ENCODE results near the gene NUTM1.
A peak's percentile ranks its signal among the peaks of the same experiment; 100 is the strongest.

The NUTM1 gene

DNA sequence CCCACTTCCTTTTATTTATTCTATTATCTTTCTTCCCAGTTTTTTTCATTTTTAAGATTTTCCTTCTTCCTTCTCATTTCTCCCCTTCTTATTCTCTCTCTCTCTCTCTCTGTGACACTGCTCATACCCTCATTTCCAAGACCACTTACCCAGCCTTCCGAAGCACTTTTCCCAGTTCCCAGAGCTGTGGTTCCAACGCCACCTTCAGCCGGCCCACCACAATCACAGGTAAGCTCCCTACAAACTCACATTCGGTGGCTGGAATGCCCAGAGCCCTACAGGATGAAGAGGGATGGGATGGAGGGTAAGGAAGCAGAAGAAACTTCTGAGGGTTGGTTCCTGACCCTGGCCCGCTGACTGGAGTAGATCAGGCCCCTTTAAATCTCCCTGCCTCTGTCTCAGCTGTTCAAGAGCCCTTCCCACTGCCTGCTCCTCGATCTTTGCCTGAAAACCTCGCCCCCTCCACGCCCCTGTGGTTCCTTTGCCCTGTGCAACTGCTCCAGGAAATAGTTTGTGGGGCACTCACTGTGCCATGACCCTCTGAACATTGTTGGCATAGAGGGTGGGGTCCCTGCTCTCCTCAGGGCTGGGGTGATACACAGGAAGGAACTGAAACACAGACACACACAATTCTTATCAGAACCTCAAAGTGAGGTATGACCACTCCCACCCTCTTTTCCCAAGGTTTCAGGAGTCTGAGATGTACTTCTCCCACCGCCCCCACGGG lies 19.1 kb downstream of the NUTM1 start:
- Histone ChIP-seq H3K36me3 (replicated peaks) (peaks cover 41% of the 10 kb centered on the region), H3K4me3 (ENCODE audit: low read depth, low read length) (no peak overlapping the region), H3K27me3 (replicated peaks) (no peaks in the 10 kb centered on the region), H3K27ac (no peak overlapping the region)
- no peak for DNase-seq
- in situ Hi-C loops (cut with HindIII; ENCODE audit: low pct_ligation_motif_present, low sequenced_read_pairs): no loop called here
- TF ChIP-seq, protein P1, sequence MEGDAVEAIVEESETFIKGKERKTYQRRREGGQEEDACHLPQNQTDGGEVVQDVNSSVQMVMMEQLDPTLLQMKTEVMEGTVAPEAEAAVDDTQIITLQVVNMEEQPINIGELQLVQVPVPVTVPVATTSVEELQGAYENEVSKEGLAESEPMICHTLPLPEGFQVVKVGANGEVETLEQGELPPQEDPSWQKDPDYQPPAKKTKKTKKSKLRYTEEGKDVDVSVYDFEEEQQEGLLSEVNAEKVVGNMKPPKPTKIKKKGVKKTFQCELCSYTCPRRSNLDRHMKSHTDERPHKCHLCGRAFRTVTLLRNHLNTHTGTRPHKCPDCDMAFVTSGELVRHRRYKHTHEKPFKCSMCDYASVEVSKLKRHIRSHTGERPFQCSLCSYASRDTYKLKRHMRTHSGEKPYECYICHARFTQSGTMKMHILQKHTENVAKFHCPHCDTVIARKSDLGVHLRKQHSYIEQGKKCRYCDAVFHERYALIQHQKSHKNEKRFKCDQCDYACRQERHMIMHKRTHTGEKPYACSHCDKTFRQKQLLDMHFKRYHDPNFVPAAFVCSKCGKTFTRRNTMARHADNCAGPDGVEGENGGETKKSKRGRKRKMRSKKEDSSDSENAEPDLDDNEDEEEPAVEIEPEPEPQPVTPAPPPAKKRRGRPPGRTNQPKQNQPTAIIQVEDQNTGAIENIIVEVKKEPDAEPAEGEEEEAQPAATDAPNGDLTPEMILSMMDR (IDR thresholded peaks at IDR 0.05; ENCODE audit: low read depth, low read length, missing control alignments): no peak

DNA sequence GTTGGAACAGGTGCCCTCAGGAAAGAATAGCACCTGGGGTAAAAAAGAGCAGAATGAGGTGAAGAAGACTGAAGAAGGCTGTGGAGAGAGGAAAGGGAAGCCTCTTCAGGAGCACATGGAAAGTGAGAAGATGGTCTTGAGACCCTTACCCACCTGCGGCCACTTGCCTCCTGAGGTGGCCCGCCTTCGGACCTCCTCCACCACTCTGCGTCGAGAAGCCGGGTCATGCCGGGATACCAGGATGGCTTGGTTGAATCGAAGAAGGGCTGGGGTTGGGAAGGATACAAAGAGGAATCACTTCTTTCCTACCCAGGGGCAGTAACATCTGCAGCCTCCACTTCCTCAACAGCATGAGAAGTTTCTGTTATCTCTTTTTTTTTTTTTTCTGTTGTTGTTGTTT lies 20.9 kb downstream of the NUTM1 start:
- no peaks in the 10 kb centered on the region for H3K27me3 ChIP-seq (replicated peaks)
- no peak overlapping the region for H3K4me3 ChIP-seq (ENCODE audit: low read depth, low read length)
- H3K27ac ChIP-seq: no peak overlapping the region
- TF ChIP-seq, protein P1 (IDR thresholded peaks at IDR 0.05; ENCODE audit: low read depth, low read length, missing control alignments): no peak
- in situ Hi-C loops (cut with HindIII; ENCODE audit: low pct_ligation_motif_present, low sequenced_read_pairs): no loop called here
- H3K36me3 ChIP-seq (replicated peaks): peaks cover 39% of the 10 kb centered on the region
- DNase-seq: no peak

DNA sequence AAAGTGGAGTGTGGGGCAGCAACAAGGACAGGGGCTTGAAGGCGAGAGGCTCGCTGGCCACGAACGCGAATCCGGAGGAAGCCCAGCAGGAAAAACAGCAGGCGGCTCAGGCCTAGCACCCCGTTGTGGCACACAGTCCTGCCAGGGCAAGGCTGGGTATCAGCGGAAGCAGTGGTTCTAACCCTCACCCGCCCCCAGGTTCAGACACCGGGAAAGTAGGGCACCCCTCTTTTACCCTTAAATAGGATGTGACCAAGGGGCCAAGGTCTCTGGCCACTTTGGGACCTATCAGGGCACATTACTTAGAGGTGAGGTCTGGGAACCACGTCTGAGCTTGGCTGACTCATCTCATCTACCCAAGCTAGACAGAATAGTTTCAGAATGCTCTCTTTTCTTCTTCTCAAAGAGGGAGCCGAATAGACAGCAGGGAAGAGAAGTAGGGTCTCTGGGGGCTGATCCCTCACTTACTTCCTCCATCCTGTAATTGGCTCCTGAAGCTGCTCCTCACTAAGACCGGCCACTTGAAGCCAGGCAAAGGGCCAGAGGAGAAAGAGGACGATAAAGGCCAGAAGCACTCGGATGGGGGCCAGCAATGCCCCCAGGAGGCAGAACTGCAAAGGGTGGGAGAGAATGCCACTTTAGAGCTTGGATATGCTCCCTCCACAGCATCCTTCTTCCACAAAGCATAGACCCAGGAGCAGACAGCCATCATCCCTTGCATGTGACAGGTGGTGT lies 22.1 kb downstream of the NUTM1 start:
- Histone ChIP-seq H3K4me3 (ENCODE audit: low read depth, low read length) (peak overlapping the region; percentile 91), H3K36me3 (replicated peaks) (peaks cover 32% of the 10 kb centered on the region), H3K27ac (no peak overlapping the region), H3K27me3 (replicated peaks) (no peaks in the 10 kb centered on the region)
- in situ Hi-C loops (cut with HindIII; ENCODE audit: low pct_ligation_motif_present, low sequenced_read_pairs): no loop called here
- TF ChIP-seq, protein P1 (IDR thresholded peaks at IDR 0.05; ENCODE audit: low read depth, low read length, missing control alignments): no peak
- no peak for DNase-seq

- no peaks in the 10 kb centered on the region for H3K27me3 ChIP-seq (replicated peaks)
- in situ Hi-C loops (cut with HindIII; ENCODE audit: low pct_ligation_motif_present, low sequenced_read_pairs): no loop called here
- DNase-seq: no peak
- H3K27ac ChIP-seq: no peak overlapping the region
- H3K4me3 ChIP-seq (ENCODE audit: low read depth, low read length): peak overlapping the region; percentile 91
- peaks cover 26% of the 10 kb centered on the region for H3K36me3 ChIP-seq (replicated peaks)
- TF ChIP-seq, protein P1 (IDR thresholded peaks at IDR 0.05; ENCODE audit: low read depth, low read length, missing control alignments): no peak
Measured at GRCh38 chr15:34365836-34366235, 22.7 kb downstream of the NUTM1 start.

DNA sequence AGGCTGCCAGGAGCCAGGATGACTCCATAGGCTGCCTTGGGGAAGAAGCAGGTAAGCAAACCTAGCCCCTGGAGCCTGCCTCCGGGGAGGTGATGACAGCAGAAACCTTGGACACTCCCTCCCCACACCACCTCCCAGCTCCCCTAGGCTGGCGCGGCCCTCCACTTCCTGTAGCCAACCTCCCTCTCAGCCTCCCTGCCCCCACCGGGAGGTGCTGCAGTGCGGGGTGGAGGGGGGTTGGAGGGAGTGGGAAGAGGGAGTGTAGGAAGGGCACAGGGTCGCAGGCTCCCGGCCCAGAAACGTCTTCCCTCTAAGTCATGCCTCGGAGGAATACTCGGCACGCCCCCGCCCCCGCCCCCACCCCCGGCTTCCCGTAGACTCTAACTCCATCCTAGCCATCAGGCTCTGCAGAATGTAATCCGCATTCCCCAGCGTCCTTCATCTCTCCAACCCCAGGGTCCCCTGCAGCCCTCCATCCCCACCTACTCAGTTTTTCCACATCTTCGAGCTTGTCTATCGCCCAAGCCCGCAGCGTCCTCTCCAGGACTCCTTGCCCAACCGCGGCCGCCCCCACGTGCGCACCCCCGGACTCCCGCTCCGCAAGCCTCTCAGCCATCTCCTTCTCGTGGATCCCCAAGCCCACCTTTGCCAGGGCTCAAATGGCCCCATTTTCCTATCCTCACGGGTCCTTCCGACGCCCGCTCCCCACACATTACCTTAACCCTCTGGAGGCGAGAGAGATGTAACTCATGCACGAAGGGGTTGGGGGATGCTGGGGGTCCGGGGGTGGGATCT lies 23.4 kb downstream of the NUTM1 start:
- Histone ChIP-seq H3K27me3 (replicated peaks) (no peaks in the 10 kb centered on the region), H3K4me3 (ENCODE audit: low read depth, low read length) (peak overlapping the region; percentile 91), H3K36me3 (replicated peaks) (peaks cover 20% of the 10 kb centered on the region), H3K27ac (no peak overlapping the region)
- in situ Hi-C loops (cut with HindIII; ENCODE audit: low pct_ligation_motif_present, low sequenced_read_pairs): no loop called here
- DNase-seq: no peak
- TF ChIP-seq, protein P1 (IDR thresholded peaks at IDR 0.05; ENCODE audit: low read depth, low read length, missing control alignments): no peak
